ENCODE data around the gene CERS6. TPM values are rescaled to one million over a fixed set of nuclear protein-coding genes. Genes with fewer than 3 reads are reported as not detected.

CERS6 gene
- polyA plus RNA-seq, 3 donors = 7.6 to 17.7 (median 15.6) TPM

- H2AFZ ChIP-seq (ENCODE audit: insufficient read depth, low read depth, low read length, poor library complexity, severe bottlenecking) = no peak overlapping the region
- DNase-seq = no peak
- Mint-ChIP-seq H3K36me3 (no peaks in the 10 kb centered on the region), H3K27ac (no peak overlapping the region), H3K4me1 (no peaks in the 10 kb centered on the region), H3K4me3 (no peak overlapping the region), H3K27me3 (ENCODE audit: low read depth in 3 of 3) (peaks cover 0 to 2% (median 1%) of the 10 kb centered on the region in 3 donors), H3K9me3 (peaks cover 0 to 1% (median 0%) of the 10 kb centered on the region in 7 donors)
- no CpG with 5 or more reads among the region's 1 CpG for WGBS (ENCODE audit: insufficient coverage)
- no peak for TF ChIP-seq CTCF (IDR thresholded peaks at IDR 0.05)
- no peaks in the 10 kb centered on the region for H3K79me2 ChIP-seq (ENCODE audit: insufficient read depth, low read length)
- H3K9ac ChIP-seq (ENCODE audit: insufficient read depth, low read length, poor library complexity, severe bottlenecking) = no peak overlapping the region
- no peaks in the 10 kb centered on the region for H3K4me1 ChIP-seq (ENCODE audit: control insufficient read depth in 1 of 2, insufficient read depth in 2 of 2, low read length in 2 of 2)
- no peak overlapping the region for H3K4me2 ChIP-seq (replicated peaks; ENCODE audit: extremely low read depth, low read length, poor library complexity, severe bottlenecking)
- H3K27ac ChIP-seq (ENCODE audit: low read depth in 1 of 2, low read length in 2 of 2) = no peak overlapping the region
- no peaks in the 10 kb centered on the region for H3K9me3 ChIP-seq (replicated peaks in 1 of 2; ENCODE audit: control insufficient read depth in 1 of 2, insufficient read depth in 1 of 2, low read length in 2 of 2)
- no peaks in the 10 kb centered on the region for H3K36me3 ChIP-seq (replicated peaks in 1 of 2; ENCODE audit: control insufficient read depth in 1 of 2, insufficient read depth in 2 of 2, low read length in 2 of 2)
- no peaks in the 10 kb centered on the region for H3K27me3 ChIP-seq (ENCODE audit: control insufficient read depth in 2 of 2, insufficient read depth in 2 of 2, low read length in 2 of 2)
- no peak overlapping the region for H3K4me3 ChIP-seq (replicated peaks in 1 of 3; ENCODE audit: low read depth in 2 of 3, low read length in 3 of 3)
- intact Hi-C loops (cut with micrococcal nuclease) = no loop called here
- no peaks in the 10 kb centered on the region for H4K20me1 ChIP-seq (ENCODE audit: insufficient read depth, low read length)
Observed at GRCh38 chr2:168798888-168799410, 342.9 kb downstream of the CERS6 start.

- no peak overlapping the region for H3K9ac ChIP-seq (ENCODE audit: insufficient read depth, low read length, poor library complexity, severe bottlenecking)
Observed at GRCh38 chr2:168801471-168801870, 345.4 kb downstream of the CERS6 start.

More at GRCh38 chr2:168801471-168801870, 345.4 kb downstream of the CERS6 start:
- Histone ChIP-seq H3K36me3 (replicated peaks in 1 of 2; ENCODE audit: control insufficient read depth in 1 of 2, insufficient read depth in 2 of 2, low read length in 2 of 2) (no peaks in the 10 kb centered on the region), H3K4me3 (replicated peaks in 1 of 3; ENCODE audit: low read depth in 2 of 3, low read length in 3 of 3) (no peak overlapping the region), H4K20me1 (ENCODE audit: insufficient read depth, low read length) (no peaks in the 10 kb centered on the region), H3K27ac (ENCODE audit: low read depth in 1 of 2, low read length in 2 of 2) (no peak overlapping the region), H2AFZ (ENCODE audit: insufficient read depth, low read depth, low read length, poor library complexity, severe bottlenecking) (no peak overlapping the region), H3K4me1 (ENCODE audit: control insufficient read depth in 1 of 2, insufficient read depth in 2 of 2, low read length in 2 of 2) (no peaks in the 10 kb centered on the region), H3K9me3 (replicated peaks in 1 of 2; ENCODE audit: control insufficient read depth in 1 of 2, insufficient read depth in 1 of 2, low read length in 2 of 2) (no peaks in the 10 kb centered on the region), H3K79me2 (ENCODE audit: insufficient read depth, low read length) (no peaks in the 10 kb centered on the region), H3K27me3 (ENCODE audit: control insufficient read depth in 2 of 2, insufficient read depth in 2 of 2, low read length in 2 of 2) (no peaks in the 10 kb centered on the region), H3K4me2 (replicated peaks; ENCODE audit: extremely low read depth, low read length, poor library complexity, severe bottlenecking) (no peak overlapping the region)
- Mint-ChIP-seq H3K4me1 (no peaks in the 10 kb centered on the region), H3K4me3 (no peak overlapping the region), H3K27ac (no peak overlapping the region), H3K27me3 (ENCODE audit: low read depth in 3 of 3) (peaks cover 0 to 2% (median 1%) of the 10 kb centered on the region in 3 donors), H3K9me3 (peaks cover 0 to 1% (median 0%) of the 10 kb centered on the region in 7 donors), H3K36me3 (no peaks in the 10 kb centered on the region)
- DNase-seq = no peak
- no peak for TF ChIP-seq CTCF (IDR thresholded peaks at IDR 0.05)
- intact Hi-C loops (cut with micrococcal nuclease) = no loop called here
- WGBS (ENCODE audit: insufficient coverage) = 50% methylated on average over 2 of the region's 2 CpGs
